T-helper 1 cell treated with Interleukin-12 subunit alpha and Interleukin-12 subunit beta and Interleukin-4 antibody, amounts not matched to agents 30 μg/mL and 1 μg/mL, for 36 hours (primary cell): ENCODE data around the gene TBL1X.

Experiments
- H3K27ac Mint-ChIP-seq: one replicate; pipeline ENCODE4 v1.8.0; 2021; ENCODE audit warnings: mild to moderate bottlenecking, mixed read lengths
- H3K27me3 Mint-ChIP-seq: one replicate; pipeline ENCODE4 v1.8.0; 2021; ENCODE audit warnings: low read depth, mixed read lengths
- H3K36me3 Mint-ChIP-seq: one replicate; pipeline ENCODE4 v1.8.0; 2021; ENCODE audit warnings: low read depth, mixed read lengths
- H3K4me1 Mint-ChIP-seq: one replicate; pipeline ENCODE4 v1.8.0; 2021; ENCODE audit warnings: low read depth, mixed read lengths
- H3K4me3 Mint-ChIP-seq: one replicate; pipeline ENCODE4 v1.8.0; 2021; ENCODE audit warnings: mild to moderate bottlenecking, moderate library complexity, mixed read lengths
- H3K9me3 Mint-ChIP-seq: one replicate; pipeline ENCODE4 v1.8.0; 2021; ENCODE audit warnings: mixed read lengths

Gene TBL1X

GRCh38 chrX:9668537-9668936 is 203.7 kb downstream of the TBL1X start:
- Mint-ChIP-seq H3K27me3 (no peaks in the 10 kb centered on the region), H3K4me1 (peaks cover 4% of the 10 kb centered on the region), H3K27ac (no peak overlapping the region), H3K36me3 (peaks cover 12% of the 10 kb centered on the region), H3K9me3 (peaks cover 9% of the 10 kb centered on the region), H3K4me3 (no peak overlapping the region)

- Mint-ChIP-seq H3K36me3 (peaks cover 19% of the 10 kb centered on the region), H3K9me3 (peaks cover 15% of the 10 kb centered on the region), H3K27me3 (no peaks in the 10 kb centered on the region), H3K27ac (no peak overlapping the region), H3K4me1 (peaks cover 4% of the 10 kb centered on the region), H3K4me3 (no peak overlapping the region)
These were observed 205.4 kb downstream of the TBL1X start for GRCh38 chrX:9670136-9670814.

GRCh38 chrX:9671998-9672397 is 207.1 kb downstream of the TBL1X start:
- H3K4me1 Mint-ChIP-seq, result peaks cover 8% of the 10 kb centered on the region
- H3K27ac Mint-ChIP-seq, result no peak overlapping the region
- no peak overlapping the region for H3K4me3 Mint-ChIP-seq
- no peaks in the 10 kb centered on the region for H3K27me3 Mint-ChIP-seq
- H3K36me3 Mint-ChIP-seq, result peaks cover 30% of the 10 kb centered on the region
- H3K9me3 Mint-ChIP-seq, result peaks cover 26% of the 10 kb centered on the region

- peaks cover 46% of the 10 kb centered on the region for H3K36me3 Mint-ChIP-seq
These were observed 211.4 kb downstream of the TBL1X start for GRCh38 chrX:9676306-9676705.

GRCh38 chrX:9676738-9677097 is 211.9 kb downstream of the TBL1X start:
- Mint-ChIP-seq H3K4me1 (peaks cover 23% of the 10 kb centered on the region), H3K27me3 (no peaks in the 10 kb centered on the region), H3K4me3 (peak overlapping the region; percentile 21), H3K36me3 (peaks cover 47% of the 10 kb centered on the region), H3K27ac (peak overlapping the region; percentile 92), H3K9me3 (peaks cover 42% of the 10 kb centered on the region)

More at GRCh38 chrX:9676306-9676705, 211.4 kb downstream of the TBL1X start:
- H3K27ac Mint-ChIP-seq, result peak overlapping the region; percentile 92
- H3K4me1 Mint-ChIP-seq, result peaks cover 21% of the 10 kb centered on the region
- no peak overlapping the region for H3K4me3 Mint-ChIP-seq
- H3K27me3 Mint-ChIP-seq, result no peaks in the 10 kb centered on the region
- peaks cover 42% of the 10 kb centered on the region for H3K9me3 Mint-ChIP-seq

GRCh38 chrX:9677098-9677739 is 212.4 kb downstream of the TBL1X start:
- H3K4me3 Mint-ChIP-seq, result peak overlapping the region; percentile 50

GRCh38 chrX:9678215-9678965 is 213.5 kb downstream of the TBL1X start:
- Mint-ChIP-seq H3K9me3 (peaks cover 33% of the 10 kb centered on the region), H3K36me3 (peaks cover 39% of the 10 kb centered on the region), H3K27ac (peak overlapping the region; percentile 92), H3K4me1 (peaks cover 19% of the 10 kb centered on the region), H3K27me3 (no peaks in the 10 kb centered on the region), H3K4me3 (peak overlapping the region; percentile 21)

More at GRCh38 chrX:9677098-9677739, 212.4 kb downstream of the TBL1X start:
- Mint-ChIP-seq H3K36me3 (peaks cover 50% of the 10 kb centered on the region), H3K4me1 (peaks cover 21% of the 10 kb centered on the region), H3K27me3 (no peaks in the 10 kb centered on the region), H3K9me3 (peaks cover 41% of the 10 kb centered on the region), H3K27ac (peak overlapping the region; percentile 92)

GRCh38 chrX:9681011-9681410 is 216.2 kb downstream of the TBL1X start:
- Mint-ChIP-seq H3K27me3 (no peaks in the 10 kb centered on the region), H3K4me1 (peaks cover 19% of the 10 kb centered on the region), H3K4me3 (no peak overlapping the region), H3K36me3 (peaks cover 34% of the 10 kb centered on the region), H3K27ac (no peak overlapping the region), H3K9me3 (peaks cover 24% of the 10 kb centered on the region)

- no peaks in the 10 kb centered on the region for H3K27me3 Mint-ChIP-seq
- H3K36me3 Mint-ChIP-seq, result peaks cover 32% of the 10 kb centered on the region
- peaks cover 19% of the 10 kb centered on the region for H3K4me1 Mint-ChIP-seq
- peaks cover 21% of the 10 kb centered on the region for H3K9me3 Mint-ChIP-seq
- H3K27ac Mint-ChIP-seq, result no peak overlapping the region
- no peak overlapping the region for H3K4me3 Mint-ChIP-seq
These were observed 216.6 kb downstream of the TBL1X start for GRCh38 chrX:9681422-9681821.

GRCh38 chrX:9682456-9682855 is 217.6 kb downstream of the TBL1X start:
- H3K4me1 Mint-ChIP-seq, result peaks cover 13% of the 10 kb centered on the region
- H3K36me3 Mint-ChIP-seq, result peaks cover 22% of the 10 kb centered on the region
- H3K27me3 Mint-ChIP-seq, result no peaks in the 10 kb centered on the region
- H3K27ac Mint-ChIP-seq, result no peak overlapping the region
- no peak overlapping the region for H3K4me3 Mint-ChIP-seq
- H3K9me3 Mint-ChIP-seq, result peaks cover 13% of the 10 kb centered on the region

- H3K4me1 Mint-ChIP-seq, result peaks cover 9% of the 10 kb centered on the region
- H3K27ac Mint-ChIP-seq, result no peak overlapping the region
These were observed 218.0 kb downstream of the TBL1X start for GRCh38 chrX:9682861-9683260.

GRCh38 chrX:9683350-9683749 is 218.5 kb downstream of the TBL1X start:
- H3K36me3 Mint-ChIP-seq, result peaks cover 16% of the 10 kb centered on the region
- H3K27me3 Mint-ChIP-seq, result no peaks in the 10 kb centered on the region
- H3K4me3 Mint-ChIP-seq, result no peak overlapping the region
- peaks cover 6% of the 10 kb centered on the region for H3K9me3 Mint-ChIP-seq
- no peak overlapping the region for H3K27ac Mint-ChIP-seq
- H3K4me1 Mint-ChIP-seq, result peaks cover 6% of the 10 kb centered on the region

More at GRCh38 chrX:9682861-9683260, 218.0 kb downstream of the TBL1X start:
- no peaks in the 10 kb centered on the region for H3K27me3 Mint-ChIP-seq
- peaks cover 19% of the 10 kb centered on the region for H3K36me3 Mint-ChIP-seq
- peaks cover 9% of the 10 kb centered on the region for H3K9me3 Mint-ChIP-seq
- H3K4me3 Mint-ChIP-seq, result no peak overlapping the region

- Mint-ChIP-seq H3K4me1 (no peaks in the 10 kb centered on the region), H3K9me3 (no peaks in the 10 kb centered on the region), H3K4me3 (no peak overlapping the region), H3K27me3 (no peaks in the 10 kb centered on the region), H3K36me3 (peaks cover 13% of the 10 kb centered on the region), H3K27ac (no peak overlapping the region)
These were observed 223.0 kb downstream of the TBL1X start for GRCh38 chrX:9687899-9688298.

- Mint-ChIP-seq H3K4me1 (no peaks in the 10 kb centered on the region), H3K36me3 (peaks cover 20% of the 10 kb centered on the region), H3K9me3 (no peaks in the 10 kb centered on the region), H3K27me3 (no peaks in the 10 kb centered on the region), H3K4me3 (no peak overlapping the region), H3K27ac (no peak overlapping the region)
These were observed 224.0 kb downstream of the TBL1X start for GRCh38 chrX:9688833-9689232.

- H3K9me3 Mint-ChIP-seq, result no peaks in the 10 kb centered on the region
These were observed 225.2 kb downstream of the TBL1X start for GRCh38 chrX:9690046-9690445.

More at GRCh38 chrX:9690046-9690445, 225.2 kb downstream of the TBL1X start:
- H3K27me3 Mint-ChIP-seq, result no peaks in the 10 kb centered on the region
- peaks cover 21% of the 10 kb centered on the region for H3K36me3 Mint-ChIP-seq
- no peak overlapping the region for H3K4me3 Mint-ChIP-seq
- H3K27ac Mint-ChIP-seq, result no peak overlapping the region
- no peaks in the 10 kb centered on the region for H3K4me1 Mint-ChIP-seq
